MG63 (cell line): ENCODE data around the gene SNPH. TPM values are rescaled to one million over a fixed set of nuclear protein-coding genes. Genes with fewer than 3 reads are reported as not detected.
"Not testable (repeated sequence)": the region's sequence is repeated elsewhere in the genome, so short reads cannot be mapped to it uniquely, and the experiment has no call there.

Experiments used
- DNase-seq: peaks from one replicate; pipeline ENCODE4 v3.0.0-alpha.2; 2020
- H3K27me3 ChIP-seq: fragments of 250-450 bp; sonication (Bioruptor Pico); 2 replicates; pipeline ENCODE4 v1.5.1; 2020; ENCODE audit warnings: mild to moderate bottlenecking, moderate library complexity
- H3K36me3 ChIP-seq: fragments of 250-450 bp; sonication (Bioruptor Pico); 2 replicates; pipeline ENCODE4 v1.5.1; 2020; ENCODE audit warnings: mild to moderate bottlenecking, moderate library complexity
- H3K4me3 ChIP-seq: fragments of 250-450 bp; sonication (Bioruptor Pico); 2 replicates; pipeline ENCODE4 v1.5.1; 2020; ENCODE audit warnings: mild to moderate bottlenecking, moderate library complexity
- H3K9me3 ChIP-seq: fragments of 250-450 bp; sonication (Bioruptor Pico); 2 replicates; pipeline ENCODE4 v1.5.1; 2020; ENCODE audit warnings: mild to moderate bottlenecking, moderate library complexity
- total RNA-seq: library from RNA; depleted of rRNA; stranded (reverse); fragments of >200 nt; shearing (Covaris generic); gene quantifications from 2 replicates; pipeline ENCODE4 v1.2.3, GENCODE V29; 2014; ENCODE audit warnings: low replicate concordance; rRNA removed

SNPH gene
- 3.4 and 5.9 TPM in 2 replicates for total RNA-seq

GRCh38 chr20:1266167-1266973 lies at the start of gene SNPH:
Gene SNPH, plus strand, starts transcription at chr20:1266294. Its CDS starts 29,946 bp downstream, at chr20:1296240.
- Histone ChIP-seq H3K4me3 (peak within 1 kb of the TSS; percentile 57), H3K36me3 (no peaks in the 10 kb centered on the region), H3K9me3 (no peaks in the 10 kb centered on the region), H3K27me3 (no peaks in the 10 kb centered on the region)
- DNase-seq = peak; percentile 76

GRCh38 chr20:1216527-1217427 lies 49.3 kb upstream of the SNPH start:
- not testable (repeated sequence) for H3K9me3 ChIP-seq, DNase-seq, H3K27me3 ChIP-seq, H3K4me3 ChIP-seq, H3K36me3 ChIP-seq

GRCh38 chr20:1222750-1223149 lies 43.3 kb upstream of the SNPH start:
- not testable (repeated sequence) for DNase-seq, H3K9me3 ChIP-seq, H3K4me3 ChIP-seq, H3K36me3 ChIP-seq, H3K27me3 ChIP-seq

GRCh38 chr20:1224205-1224890 lies 41.7 kb upstream of the SNPH start:
- no peak for DNase-seq
- Histone ChIP-seq H3K27me3 (peaks cover 16% of the 10 kb centered on the region), H3K9me3 (no peaks in the 10 kb centered on the region), H3K36me3 (no peaks in the 10 kb centered on the region), H3K4me3 (no peak overlapping the region)

GRCh38 chr20:1225263-1225782 lies 40.8 kb upstream of the SNPH start:
- no peak for DNase-seq
- Histone ChIP-seq H3K4me3 (peak overlapping the region; percentile 30), H3K27me3 (peaks cover 23% of the 10 kb centered on the region), H3K36me3 (no peaks in the 10 kb centered on the region), H3K9me3 (no peaks in the 10 kb centered on the region)

- Histone ChIP-seq H3K27me3 (peaks cover 25% of the 10 kb centered on the region), H3K4me3 (peak within 1 kb of the TSS; percentile 57)
Observed at GRCh38 chr20:1225783-1226654, 40.1 kb upstream of the SNPH start, which contains the start of gene RAD21L1. Gene RAD21L1, plus strand, starts transcription at chr20:1226044. Its CDS starts 2,410 bp downstream, at chr20:1228454.

GRCh38 chr20:1229541-1229940 lies 36.6 kb upstream of the SNPH start:
- peaks cover 25% of the 10 kb centered on the region for H3K27me3 ChIP-seq
- no peak for DNase-seq
- no peak overlapping the region for H3K4me3 ChIP-seq
- H3K9me3 ChIP-seq = no peaks in the 10 kb centered on the region
- no peaks in the 10 kb centered on the region for H3K36me3 ChIP-seq

More at GRCh38 chr20:1225783-1226654, 40.1 kb upstream of the SNPH start, which contains the start of gene RAD21L1:
- Histone ChIP-seq H3K9me3 (no peaks in the 10 kb centered on the region), H3K36me3 (no peaks in the 10 kb centered on the region)
- peak; percentile 68 for DNase-seq

GRCh38 chr20:1232286-1233111 lies 33.6 kb upstream of the SNPH start:
- Histone ChIP-seq H3K36me3 (no peaks in the 10 kb centered on the region), H3K9me3 (no peaks in the 10 kb centered on the region), H3K4me3 (no peak overlapping the region), H3K27me3 (peaks cover 19% of the 10 kb centered on the region)
- DNase-seq = no peak

GRCh38 chr20:1240549-1240948 lies 25.5 kb upstream of the SNPH start:
- Histone ChIP-seq H3K9me3 (no peaks in the 10 kb centered on the region), H3K27me3 (no peaks in the 10 kb centered on the region), H3K36me3 (no peaks in the 10 kb centered on the region), H3K4me3 (no peak overlapping the region)
- no peak for DNase-seq

- H3K27me3 ChIP-seq = no peaks in the 10 kb centered on the region
- no peaks in the 10 kb centered on the region for H3K9me3 ChIP-seq
Observed at GRCh38 chr20:1241456-1241855, 24.6 kb upstream of the SNPH start.

GRCh38 chr20:1242099-1242498 lies 24.0 kb upstream of the SNPH start:
- no peak for DNase-seq
- Histone ChIP-seq H3K36me3 (no peaks in the 10 kb centered on the region), H3K4me3 (no peak overlapping the region), H3K9me3 (no peaks in the 10 kb centered on the region), H3K27me3 (no peaks in the 10 kb centered on the region)

More at GRCh38 chr20:1241456-1241855, 24.6 kb upstream of the SNPH start:
- Histone ChIP-seq H3K36me3 (no peaks in the 10 kb centered on the region), H3K4me3 (no peak overlapping the region)
- no peak for DNase-seq

- H3K9me3 ChIP-seq = no peaks in the 10 kb centered on the region
- no peak overlapping the region for H3K4me3 ChIP-seq
- no peaks in the 10 kb centered on the region for H3K36me3 ChIP-seq
- DNase-seq = peak; percentile 57
- no peaks in the 10 kb centered on the region for H3K27me3 ChIP-seq
Observed at GRCh38 chr20:1242530-1242929, 23.6 kb upstream of the SNPH start.

- Histone ChIP-seq H3K27me3 (no peaks in the 10 kb centered on the region), H3K36me3 (no peaks in the 10 kb centered on the region), H3K9me3 (no peaks in the 10 kb centered on the region), H3K4me3 (no peak overlapping the region)
- no peak for DNase-seq
Observed at GRCh38 chr20:1245578-1245977, 20.5 kb upstream of the SNPH start.

GRCh38 chr20:1247689-1248088 lies 18.4 kb upstream of the SNPH start:
- H3K4me3 ChIP-seq = no peak overlapping the region
- H3K36me3 ChIP-seq = no peaks in the 10 kb centered on the region
- no peaks in the 10 kb centered on the region for H3K9me3 ChIP-seq
- no peak for DNase-seq
- H3K27me3 ChIP-seq = no peaks in the 10 kb centered on the region

- H3K36me3 ChIP-seq = not testable (repeated sequence)
Observed at GRCh38 chr20:1250282-1250681, 15.8 kb upstream of the SNPH start.

More at GRCh38 chr20:1250282-1250681, 15.8 kb upstream of the SNPH start:
- H3K4me3 ChIP-seq, H3K9me3 ChIP-seq, H3K27me3 ChIP-seq, DNase-seq: not testable (repeated sequence)
